Measurements from ENCODE around the gene KCNJ11.

DNA sequence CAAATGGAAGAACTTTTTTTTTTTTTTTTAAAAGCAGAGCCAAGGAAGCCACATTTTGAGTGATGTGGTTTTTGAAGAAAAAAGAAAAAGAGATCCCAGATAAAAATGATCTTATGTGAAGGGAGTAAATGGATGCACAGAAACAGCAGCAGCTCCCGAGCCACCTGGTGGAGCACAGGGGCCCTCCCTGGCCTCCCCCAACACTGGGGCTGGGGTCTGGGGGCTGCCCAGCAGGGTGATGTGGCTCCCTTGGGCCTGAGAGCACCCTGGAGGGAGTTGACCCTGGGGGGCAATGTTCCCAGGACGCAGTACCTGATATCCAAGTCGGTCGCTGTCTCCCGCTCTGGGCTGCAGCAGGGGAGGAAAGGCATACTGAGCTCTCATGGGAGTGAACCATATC is 26.5 kb upstream of the KCNJ11 start:
- TF ChIP-seq, protein P1, sequence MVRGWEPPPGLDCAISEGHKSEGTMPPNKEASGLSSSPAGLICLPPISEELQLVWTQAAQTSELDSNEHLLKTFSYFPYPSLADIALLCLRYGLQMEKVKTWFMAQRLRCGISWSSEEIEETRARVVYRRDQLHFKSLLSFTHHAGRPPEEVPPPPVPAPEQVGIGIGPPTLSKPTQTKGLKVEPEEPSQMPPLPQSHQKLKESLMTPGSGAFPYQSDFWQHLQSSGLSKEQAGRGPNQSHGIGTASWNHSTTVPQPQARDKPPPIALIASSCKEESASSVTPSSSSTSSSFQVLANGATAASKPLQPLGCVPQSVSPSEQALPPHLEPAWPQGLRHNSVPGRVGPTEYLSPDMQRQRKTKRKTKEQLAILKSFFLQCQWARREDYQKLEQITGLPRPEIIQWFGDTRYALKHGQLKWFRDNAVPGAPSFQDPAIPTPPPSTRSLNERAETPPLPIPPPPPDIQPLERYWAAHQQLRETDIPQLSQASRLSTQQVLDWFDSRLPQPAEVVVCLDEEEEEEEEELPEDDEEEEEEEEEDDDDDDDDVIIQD (CRISPR knock-in tag; IDR thresholded peaks at IDR 0.05; ENCODE audit: low read depth), result no peak
- TF ChIP-seq, protein P2, sequence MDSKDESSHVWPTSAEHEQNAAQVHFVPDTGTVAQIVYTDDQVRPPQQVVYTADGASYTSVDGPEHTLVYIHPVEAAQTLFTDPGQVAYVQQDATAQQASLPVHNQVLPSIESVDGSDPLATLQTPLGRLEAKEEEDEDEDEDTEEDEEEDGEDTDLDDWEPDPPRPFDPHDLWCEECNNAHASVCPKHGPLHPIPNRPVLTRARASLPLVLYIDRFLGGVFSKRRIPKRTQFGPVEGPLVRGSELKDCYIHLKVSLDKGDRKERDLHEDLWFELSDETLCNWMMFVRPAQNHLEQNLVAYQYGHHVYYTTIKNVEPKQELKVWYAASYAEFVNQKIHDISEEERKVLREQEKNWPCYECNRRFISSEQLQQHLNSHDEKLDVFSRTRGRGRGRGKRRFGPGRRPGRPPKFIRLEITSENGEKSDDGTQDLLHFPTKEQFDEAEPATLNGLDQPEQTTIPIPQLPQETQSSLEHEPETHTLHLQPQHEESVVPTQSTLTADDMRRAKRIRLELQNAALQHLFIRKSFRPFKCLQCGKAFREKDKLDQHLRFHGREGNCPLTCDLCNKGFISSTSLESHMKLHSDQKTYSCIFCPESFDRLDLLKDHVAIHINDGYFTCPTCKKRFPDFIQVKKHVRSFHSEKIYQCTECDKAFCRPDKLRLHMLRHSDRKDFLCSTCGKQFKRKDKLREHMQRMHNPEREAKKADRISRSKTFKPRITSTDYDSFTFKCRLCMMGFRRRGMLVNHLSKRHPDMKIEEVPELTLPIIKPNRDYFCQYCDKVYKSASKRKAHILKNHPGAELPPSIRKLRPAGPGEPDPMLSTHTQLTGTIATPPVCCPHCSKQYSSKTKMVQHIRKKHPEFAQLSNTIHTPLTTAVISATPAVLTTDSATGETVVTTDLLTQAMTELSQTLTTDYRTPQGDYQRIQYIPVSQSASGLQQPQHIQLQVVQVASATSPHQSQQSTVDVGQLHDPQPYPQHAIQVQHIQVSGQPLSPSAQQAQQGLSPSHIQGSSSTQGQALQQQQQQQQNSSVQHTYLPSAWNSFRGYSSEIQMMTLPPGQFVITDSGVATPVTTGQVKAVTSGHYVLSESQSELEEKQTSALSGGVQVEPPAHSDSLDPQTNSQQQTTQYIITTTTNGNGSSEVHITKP (CRISPR knock-in tag; IDR thresholded peaks at IDR 0.05; ENCODE audit: low read depth), result no peak
- TF ChIP-seq ZNF326 (CRISPR knock-in tag; IDR thresholded peaks at IDR 0.05; ENCODE audit: borderline replicate concordance) (no peak), ZNF329 (CRISPR knock-in tag; IDR thresholded peaks at IDR 0.05; ENCODE audit: low read depth) (no peak), HNRNPL (IDR thresholded peaks at IDR 0.05; ENCODE audit: low read depth, low read length) (no peak), EZH2 (conservative IDR thresholded peaks at IDR 0.05; ENCODE audit: low read depth, low read length) (no peak), NR2F1 (CRISPR knock-in tag; IDR thresholded peaks at IDR 0.05) (no peak)
- TF ChIP-seq, protein P3, sequence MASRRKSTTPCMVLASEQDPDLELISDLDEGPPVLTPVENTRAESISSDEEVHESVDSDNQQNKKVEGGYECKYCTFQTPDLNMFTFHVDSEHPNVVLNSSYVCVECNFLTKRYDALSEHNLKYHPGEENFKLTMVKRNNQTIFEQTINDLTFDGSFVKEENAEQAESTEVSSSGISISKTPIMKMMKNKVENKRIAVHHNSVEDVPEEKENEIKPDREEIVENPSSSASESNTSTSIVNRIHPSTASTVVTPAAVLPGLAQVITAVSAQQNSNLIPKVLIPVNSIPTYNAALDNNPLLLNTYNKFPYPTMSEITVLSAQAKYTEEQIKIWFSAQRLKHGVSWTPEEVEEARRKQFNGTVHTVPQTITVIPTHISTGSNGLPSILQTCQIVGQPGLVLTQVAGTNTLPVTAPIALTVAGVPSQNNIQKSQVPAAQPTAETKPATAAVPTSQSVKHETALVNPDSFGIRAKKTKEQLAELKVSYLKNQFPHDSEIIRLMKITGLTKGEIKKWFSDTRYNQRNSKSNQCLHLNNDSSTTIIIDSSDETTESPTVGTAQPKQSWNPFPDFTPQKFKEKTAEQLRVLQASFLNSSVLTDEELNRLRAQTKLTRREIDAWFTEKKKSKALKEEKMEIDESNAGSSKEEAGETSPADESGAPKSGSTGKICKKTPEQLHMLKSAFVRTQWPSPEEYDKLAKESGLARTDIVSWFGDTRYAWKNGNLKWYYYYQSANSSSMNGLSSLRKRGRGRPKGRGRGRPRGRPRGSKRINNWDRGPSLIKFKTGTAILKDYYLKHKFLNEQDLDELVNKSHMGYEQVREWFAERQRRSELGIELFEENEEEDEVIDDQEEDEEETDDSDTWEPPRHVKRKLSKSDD (CRISPR knock-in tag; IDR thresholded peaks at IDR 0.05; ENCODE audit: low read depth), result no peak
- TF ChIP-seq, protein P4, sequence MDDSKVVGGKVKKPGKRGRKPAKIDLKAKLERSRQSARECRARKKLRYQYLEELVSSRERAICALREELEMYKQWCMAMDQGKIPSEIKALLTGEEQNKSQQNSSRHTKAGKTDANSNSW (CRISPR knock-in tag; IDR thresholded peaks at IDR 0.05; ENCODE audit: borderline replicate concordance), result no peak
- TF ChIP-seq, protein P5, sequence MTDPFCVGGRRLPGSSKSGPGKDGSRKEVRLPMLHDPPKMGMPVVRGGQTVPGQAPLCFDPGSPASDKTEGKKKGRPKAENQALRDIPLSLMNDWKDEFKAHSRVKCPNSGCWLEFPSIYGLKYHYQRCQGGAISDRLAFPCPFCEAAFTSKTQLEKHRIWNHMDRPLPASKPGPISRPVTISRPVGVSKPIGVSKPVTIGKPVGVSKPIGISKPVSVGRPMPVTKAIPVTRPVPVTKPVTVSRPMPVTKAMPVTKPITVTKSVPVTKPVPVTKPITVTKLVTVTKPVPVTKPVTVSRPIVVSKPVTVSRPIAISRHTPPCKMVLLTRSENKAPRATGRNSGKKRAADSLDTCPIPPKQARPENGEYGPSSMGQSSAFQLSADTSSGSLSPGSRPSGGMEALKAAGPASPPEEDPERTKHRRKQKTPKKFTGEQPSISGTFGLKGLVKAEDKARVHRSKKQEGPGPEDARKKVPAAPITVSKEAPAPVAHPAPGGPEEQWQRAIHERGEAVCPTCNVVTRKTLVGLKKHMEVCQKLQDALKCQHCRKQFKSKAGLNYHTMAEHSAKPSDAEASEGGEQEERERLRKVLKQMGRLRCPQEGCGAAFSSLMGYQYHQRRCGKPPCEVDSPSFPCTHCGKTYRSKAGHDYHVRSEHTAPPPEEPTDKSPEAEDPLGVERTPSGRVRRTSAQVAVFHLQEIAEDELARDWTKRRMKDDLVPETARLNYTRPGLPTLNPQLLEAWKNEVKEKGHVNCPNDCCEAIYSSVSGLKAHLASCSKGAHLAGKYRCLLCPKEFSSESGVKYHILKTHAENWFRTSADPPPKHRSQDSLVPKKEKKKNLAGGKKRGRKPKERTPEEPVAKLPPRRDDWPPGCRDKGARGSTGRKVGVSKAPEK (CRISPR knock-in tag; IDR thresholded peaks at IDR 0.05; ENCODE audit: borderline replicate concordance), result no peak
